Nephron (organoid): ENCODE results near the gene LYRM1.

Experiments
- H3K27ac Mint-ChIP-seq, 3 experiments: 2 replicates each; pipeline ENCODE4 v1.8.0; 2020; ENCODE audit warnings: mixed read lengths in 3 of 3, mild to moderate bottlenecking in 2 of 3, moderate library complexity in 1 of 3
- H3K27me3 Mint-ChIP-seq: 2 replicates; pipeline ENCODE4 v1.8.0; 2021; ENCODE audit warnings: low read depth, mild to moderate bottlenecking, moderate library complexity, mixed read lengths
- H3K36me3 Mint-ChIP-seq: 2 replicates; pipeline ENCODE4 v1.8.0; 2020; ENCODE audit warnings: low read depth, mixed read lengths
- H3K4me1 Mint-ChIP-seq: 2 replicates; pipeline ENCODE4 v1.8.0; 2020; ENCODE audit warnings: mixed read lengths
- H3K4me3 Mint-ChIP-seq, 3 experiments: 2 replicates each; pipeline ENCODE4 v1.8.0; 2020; ENCODE audit warnings: mild to moderate bottlenecking in 3 of 3, mixed read lengths in 3 of 3, moderate library complexity in 2 of 3
- H3K9me3 Mint-ChIP-seq: 2 replicates; pipeline ENCODE4 v1.8.0; 2020; ENCODE audit warnings: mixed read lengths
- CTCF ChIP-seq, 3 experiments: fragments of 200-600 bp; sonication (generic); IDR thresholded peaks; one replicate each; pipeline ENCODE4 v1.5.0; 2021; ENCODE audit warnings: antibody characterized with exemption in 3 of 3; ENCODE audit not compliant: unreplicated experiment in 3 of 3

Gene LYRM1

GRCh38 chr16:20900299-20901067, at the start of gene LYRM1, which contains the start of gene DCUN1D3:
Gene LYRM1 (plus strand): TSS chr16:20900771. CDS start chr16:20915556, 14,785 bp downstream.
Gene DCUN1D3 (minus strand): TSS chr16:20900358. CDS start chr16:20862538, 37,820 bp downstream.
- Mint-ChIP-seq H3K9me3 (no peaks in the 10 kb centered on the region), H3K4me3 (peak within 1 kb of the TSS; percentile 90 to 91 (median 90)), H3K27ac (peak within 1 kb of the TSS; percentile 99), H3K27me3 (no peaks in the 10 kb centered on the region), H3K4me1 (peaks cover 55% of the 10 kb centered on the region), H3K36me3 (peaks cover 11% of the 10 kb centered on the region)
- TF ChIP-seq CTCF (IDR thresholded peaks at IDR 0.05; ENCODE audit: unreplicated experiment in 3 of 3) = no peak

GRCh38 chr16:20850981-20851380, 49.6 kb upstream of the LYRM1 start:
- no peak for TF ChIP-seq CTCF (IDR thresholded peaks at IDR 0.05; ENCODE audit: unreplicated experiment in 3 of 3)
- Mint-ChIP-seq H3K4me1 (peaks cover 30% of the 10 kb centered on the region), H3K9me3 (no peaks in the 10 kb centered on the region), H3K36me3 (peaks cover 26% of the 10 kb centered on the region), H3K27me3 (no peaks in the 10 kb centered on the region), H3K4me3 (no peak overlapping the region), H3K27ac (peak overlapping the region; percentile 84 to 92 (median 91))

- Mint-ChIP-seq H3K27ac (peak overlapping the region; percentile 84 to 92 (median 91)), H3K4me3 (no peak overlapping the region), H3K4me1 (peaks cover 30% of the 10 kb centered on the region), H3K9me3 (no peaks in the 10 kb centered on the region), H3K27me3 (no peaks in the 10 kb centered on the region), H3K36me3 (peaks cover 30% of the 10 kb centered on the region)
- no peak for TF ChIP-seq CTCF (IDR thresholded peaks at IDR 0.05; ENCODE audit: unreplicated experiment in 3 of 3)
Observed at GRCh38 chr16:20851601-20852000, 49.0 kb upstream of the LYRM1 start.

- Mint-ChIP-seq H3K9me3 (no peaks in the 10 kb centered on the region), H3K27ac (peak overlapping the region in 2 of 3 experiments; percentile 71 to 92), H3K36me3 (peaks cover 30% of the 10 kb centered on the region), H3K27me3 (no peaks in the 10 kb centered on the region), H3K4me3 (no peak overlapping the region), H3K4me1 (peaks cover 30% of the 10 kb centered on the region)
- TF ChIP-seq CTCF (IDR thresholded peaks at IDR 0.05; ENCODE audit: unreplicated experiment in 3 of 3) = no peak
Observed at GRCh38 chr16:20853143-20853542, 47.4 kb upstream of the LYRM1 start.

GRCh38 chr16:20853981-20854620, 46.5 kb upstream of the LYRM1 start:
- Mint-ChIP-seq H3K9me3 (no peaks in the 10 kb centered on the region), H3K27ac (no peak overlapping the region), H3K4me1 (peaks cover 30% of the 10 kb centered on the region), H3K4me3 (no peak overlapping the region), H3K36me3 (peaks cover 33% of the 10 kb centered on the region), H3K27me3 (no peaks in the 10 kb centered on the region)
- TF ChIP-seq CTCF (IDR thresholded peaks at IDR 0.05; ENCODE audit: unreplicated experiment in 3 of 3) = no peak
